ENCODE data around the gene RSAD1. TPM values are rescaled to one million over a fixed set of nuclear protein-coding genes. Genes with fewer than 3 reads are reported as not detected.

RSAD1 gene
- total and polyA plus RNA-seq, 2 donors from 2014 or later = 38.9 to 39.9 TPM

GRCh38 chr17:50491505-50491904 lies 12.8 kb downstream of the RSAD1 start:
- H3K4me1 ChIP-seq (ENCODE audit: control insufficient read depth in 2 of 3, insufficient read depth in 2 of 3, low read depth in 1 of 3, low read length in 3 of 3) = no peaks in the 10 kb centered on the region
- H3K9me3 ChIP-seq (ENCODE audit: control insufficient read depth in 2 of 3, insufficient read depth in 1 of 3, low read length in 3 of 3) = no peaks in the 10 kb centered on the region
- DNase-seq (no peak), FAIRE-seq (no peak)
- H3K36me3 ChIP-seq (ENCODE audit: control insufficient read depth in 2 of 3, insufficient read depth in 3 of 3, low read length in 3 of 3) = peaks cover 0 to 2% (median 0%) of the 10 kb centered on the region in 3 donors
- no peaks in the 10 kb centered on the region for H3K27me3 ChIP-seq (ENCODE audit: control insufficient read depth, insufficient read depth, low read length)
- no peak overlapping the region for H3K4me3 ChIP-seq (ENCODE audit: low read length in 3 of 3)
- intact Hi-C loops (cut with DNase I) = no loop called here
- no peak overlapping the region for H3K27ac ChIP-seq (ENCODE audit: low read depth in 2 of 2, low read length in 2 of 2)
- TF ChIP-seq CTCF (IDR thresholded peaks at IDR 0.05; ENCODE audit: borderline replicate concordance, extremely low read depth, insufficient read depth) = no peak
- no peak overlapping the region for H3K9ac ChIP-seq (ENCODE audit: low read length in 3 of 3)

- no peak for FAIRE-seq
- intact Hi-C loops (cut with DNase I) = no loop called here
- no peaks in the 10 kb centered on the region for H3K4me1 ChIP-seq (ENCODE audit: control insufficient read depth in 2 of 3, insufficient read depth in 2 of 3, low read depth in 1 of 3, low read length in 3 of 3)
- no peak overlapping the region for H3K9ac ChIP-seq (ENCODE audit: low read length in 3 of 3)
- H3K36me3 ChIP-seq (ENCODE audit: control insufficient read depth in 2 of 3, insufficient read depth in 3 of 3, low read length in 3 of 3) = peaks cover 0 to under 1% (median 0%) of the 10 kb centered on the region in 3 donors
- no peak for TF ChIP-seq CTCF (IDR thresholded peaks at IDR 0.05; ENCODE audit: borderline replicate concordance, extremely low read depth, insufficient read depth)
- no peak for DNase-seq
- no peak overlapping the region for H3K27ac ChIP-seq (ENCODE audit: low read depth in 2 of 2, low read length in 2 of 2)
- H3K9me3 ChIP-seq (ENCODE audit: control insufficient read depth in 2 of 3, insufficient read depth in 1 of 3, low read length in 3 of 3) = no peaks in the 10 kb centered on the region
- no peak overlapping the region for H3K4me3 ChIP-seq (ENCODE audit: low read length in 3 of 3)
- H3K27me3 ChIP-seq (ENCODE audit: control insufficient read depth, insufficient read depth, low read length) = no peaks in the 10 kb centered on the region
Observed at GRCh38 chr17:50492214-50492613, 13.6 kb downstream of the RSAD1 start.

- no peaks in the 10 kb centered on the region for H3K4me1 ChIP-seq (ENCODE audit: control insufficient read depth in 2 of 3, insufficient read depth in 2 of 3, low read depth in 1 of 3, low read length in 3 of 3)
- H3K27me3 ChIP-seq (ENCODE audit: control insufficient read depth, insufficient read depth, low read length) = no peaks in the 10 kb centered on the region
- DNase-seq (no peak), FAIRE-seq (no peak)
- H3K36me3 ChIP-seq (ENCODE audit: control insufficient read depth in 2 of 3, insufficient read depth in 3 of 3, low read length in 3 of 3) = no peaks in the 10 kb centered on the region
- intact Hi-C loops (cut with DNase I) = no loop called here
- no peak overlapping the region for H3K4me3 ChIP-seq (ENCODE audit: low read length in 3 of 3)
- H3K9me3 ChIP-seq (ENCODE audit: control insufficient read depth in 2 of 3, insufficient read depth in 1 of 3, low read length in 3 of 3) = no peaks in the 10 kb centered on the region
- H3K27ac ChIP-seq (ENCODE audit: low read depth in 2 of 2, low read length in 2 of 2) = no peak overlapping the region
- no peak overlapping the region for H3K9ac ChIP-seq (ENCODE audit: low read length in 3 of 3)
- TF ChIP-seq CTCF (IDR thresholded peaks at IDR 0.05; ENCODE audit: borderline replicate concordance, extremely low read depth, insufficient read depth) = no peak
Observed at GRCh38 chr17:50493744-50494143, 15.1 kb downstream of the RSAD1 start.

GRCh38 chr17:50495217-50495823 lies 16.7 kb downstream of the RSAD1 start:
- DNase-seq (peak in 1 of 5 donors; percentile 49), FAIRE-seq (no peak)
- Histone ChIP-seq H3K27me3 (ENCODE audit: control insufficient read depth, insufficient read depth, low read length) (no peaks in the 10 kb centered on the region), H3K9me3 (ENCODE audit: control insufficient read depth in 2 of 3, insufficient read depth in 1 of 3, low read length in 3 of 3) (no peaks in the 10 kb centered on the region), H3K27ac (ENCODE audit: low read depth in 2 of 2, low read length in 2 of 2) (no peak overlapping the region), H3K4me3 (ENCODE audit: low read length in 3 of 3) (no peak overlapping the region), H3K36me3 (ENCODE audit: control insufficient read depth in 2 of 3, insufficient read depth in 3 of 3, low read length in 3 of 3) (no peaks in the 10 kb centered on the region), H3K9ac (ENCODE audit: low read length in 3 of 3) (no peak overlapping the region), H3K4me1 (ENCODE audit: control insufficient read depth in 2 of 3, insufficient read depth in 2 of 3, low read depth in 1 of 3, low read length in 3 of 3) (no peaks in the 10 kb centered on the region)
- intact Hi-C loops (cut with DNase I) = no loop called here
- TF ChIP-seq CTCF (IDR thresholded peaks at IDR 0.05; ENCODE audit: borderline replicate concordance, extremely low read depth, insufficient read depth) = no peak

Data from kidney (tissue), 14 donors.